ENCODE measurements around the gene PLCB1.
A peak's percentile ranks its signal among the peaks of the same experiment; 100 is the strongest.
"Not testable (repeated sequence)": the region's sequence is repeated elsewhere in the genome, so short reads cannot be mapped to it uniquely, and the experiment has no call there.

PLCB1 gene

GRCh38 chr20:8414586-8415274 is 282.7 kb downstream of the PLCB1 start:
- DNase-seq = no peak

GRCh38 chr20:8421981-8422380 is 289.9 kb downstream of the PLCB1 start:
- no peak for DNase-seq

- peak; percentile 47 for DNase-seq
Measured at GRCh38 chr20:8423482-8423881, 291.4 kb downstream of the PLCB1 start.

GRCh38 chr20:8424010-8424409 is 291.9 kb downstream of the PLCB1 start:
- DNase-seq = no peak

GRCh38 chr20:8425016-8425415 is 292.9 kb downstream of the PLCB1 start:
- no peak for DNase-seq

- no peak for DNase-seq
Measured at GRCh38 chr20:8425802-8426201, 293.7 kb downstream of the PLCB1 start.

GRCh38 chr20:8427419-8428040 is 295.5 kb downstream of the PLCB1 start:
- DNase-seq = no peak

- no peak for DNase-seq
Measured at GRCh38 chr20:8428988-8429387, 296.9 kb downstream of the PLCB1 start.

GRCh38 chr20:8431538-8432434 is 299.7 kb downstream of the PLCB1 start:
- peak; percentile 12 for DNase-seq

- no peak for DNase-seq
Measured at GRCh38 chr20:8432435-8433148, 300.5 kb downstream of the PLCB1 start.

- no peak for DNase-seq
Measured at GRCh38 chr20:8433291-8433690, 301.2 kb downstream of the PLCB1 start.

GRCh38 chr20:8434326-8434876 is 302.3 kb downstream of the PLCB1 start:
- no peak for DNase-seq

GRCh38 chr20:8435285-8436035 is 303.4 kb downstream of the PLCB1 start:
- DNase-seq = no peak

GRCh38 chr20:8436938-8437337 is 304.9 kb downstream of the PLCB1 start:
- DNase-seq = not testable (repeated sequence)

GRCh38 chr20:8438748-8439147 is 306.7 kb downstream of the PLCB1 start:
- no peak for DNase-seq

GRCh38 chr20:8443464-8444072 is 311.5 kb downstream of the PLCB1 start:
- DNase-seq = no peak

- no peak for DNase-seq
Measured at GRCh38 chr20:8447262-8448120, 315.4 kb downstream of the PLCB1 start.

- no peak for DNase-seq
Measured at GRCh38 chr20:8449123-8449522, 317.1 kb downstream of the PLCB1 start.

GRCh38 chr20:8454137-8454712 is 322.2 kb downstream of the PLCB1 start:
- DNase-seq = no peak

- no peak for DNase-seq
Measured at GRCh38 chr20:8456765-8457164, 324.7 kb downstream of the PLCB1 start.

Measured in NCI-H524 treated with DMSO at 0.1 percent for 48 hours (cell line).